HepG2 (cell line): ENCODE measurements around the gene TBCD.

Experiments
- EZH2 ChIP-seq: conservative IDR thresholded peaks from 2 replicates; pipeline ENCODE4 v1.6.1; 2012; ENCODE audit warnings: mild to moderate bottlenecking, low read depth, low read length, moderate library complexity
- JUNB ChIP-seq: sonication (generic); formaldehyde crosslinking; IDR thresholded peaks from 2 replicates; pipeline ENCODE4 v1.8.0; 2022; ENCODE audit warnings: missing genetic modification reagents, mild to moderate bottlenecking, borderline replicate concordance
- YEATS4 ChIP-seq: sonication (generic); formaldehyde crosslinking; IDR thresholded peaks from 2 replicates; pipeline ENCODE4 v1.4.0; 2020; ENCODE audit warnings: missing genetic modification reagents, borderline replicate concordance
- ZNF296 ChIP-seq: sonication (generic); formaldehyde crosslinking; conservative IDR thresholded peaks from 2 replicates; pipeline ENCODE4 v1.5.0; 2020; ENCODE audit warnings: mild to moderate bottlenecking, missing genetic modification reagents
- TF ChIP-seq, protein P1 (sequence below): sonication (generic); formaldehyde crosslinking; IDR thresholded peaks from 2 replicates; pipeline ENCODE4 v1.5.0; 2020; ENCODE audit warnings: mild to moderate bottlenecking, missing genetic modification reagents, moderate library complexity
- TF ChIP-seq, protein P2 (sequence below): sonication (generic); formaldehyde crosslinking; IDR thresholded peaks from 2 replicates; pipeline ENCODE4 v1.4.0; 2020; ENCODE audit warnings: missing genetic modification reagents
- TF ChIP-seq, protein P3 (sequence below): sonication (generic); formaldehyde crosslinking; IDR thresholded peaks from 2 replicates; pipeline ENCODE4 v1.4.0; 2020; ENCODE audit warnings: missing genetic modification reagents

DNA sequence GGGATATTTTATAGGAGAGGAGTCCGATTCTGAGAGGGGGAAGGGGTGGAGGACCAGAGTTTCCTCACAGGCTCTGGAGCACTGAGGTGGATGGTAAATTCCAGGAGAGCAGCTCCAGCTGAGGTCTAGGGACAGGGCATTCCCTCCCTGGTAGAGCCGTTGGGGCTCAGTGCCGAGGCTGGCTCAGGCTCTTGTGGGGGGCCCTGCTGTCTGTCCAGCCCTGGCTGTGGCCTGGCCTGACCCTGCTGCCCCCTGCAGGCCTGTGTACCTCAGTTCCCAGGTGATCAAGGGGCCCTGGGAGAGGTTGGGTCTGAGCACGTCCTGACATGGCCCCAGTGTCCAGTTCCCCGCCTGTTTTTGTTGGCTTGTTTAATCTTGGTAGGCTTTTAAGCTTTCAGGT, 71.1 kb downstream of the TBCD start:
- TF ChIP-seq, protein P1, sequence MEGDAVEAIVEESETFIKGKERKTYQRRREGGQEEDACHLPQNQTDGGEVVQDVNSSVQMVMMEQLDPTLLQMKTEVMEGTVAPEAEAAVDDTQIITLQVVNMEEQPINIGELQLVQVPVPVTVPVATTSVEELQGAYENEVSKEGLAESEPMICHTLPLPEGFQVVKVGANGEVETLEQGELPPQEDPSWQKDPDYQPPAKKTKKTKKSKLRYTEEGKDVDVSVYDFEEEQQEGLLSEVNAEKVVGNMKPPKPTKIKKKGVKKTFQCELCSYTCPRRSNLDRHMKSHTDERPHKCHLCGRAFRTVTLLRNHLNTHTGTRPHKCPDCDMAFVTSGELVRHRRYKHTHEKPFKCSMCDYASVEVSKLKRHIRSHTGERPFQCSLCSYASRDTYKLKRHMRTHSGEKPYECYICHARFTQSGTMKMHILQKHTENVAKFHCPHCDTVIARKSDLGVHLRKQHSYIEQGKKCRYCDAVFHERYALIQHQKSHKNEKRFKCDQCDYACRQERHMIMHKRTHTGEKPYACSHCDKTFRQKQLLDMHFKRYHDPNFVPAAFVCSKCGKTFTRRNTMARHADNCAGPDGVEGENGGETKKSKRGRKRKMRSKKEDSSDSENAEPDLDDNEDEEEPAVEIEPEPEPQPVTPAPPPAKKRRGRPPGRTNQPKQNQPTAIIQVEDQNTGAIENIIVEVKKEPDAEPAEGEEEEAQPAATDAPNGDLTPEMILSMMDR (CRISPR knock-in tag): peak; percentile 75
- TF ChIP-seq, protein P2, sequence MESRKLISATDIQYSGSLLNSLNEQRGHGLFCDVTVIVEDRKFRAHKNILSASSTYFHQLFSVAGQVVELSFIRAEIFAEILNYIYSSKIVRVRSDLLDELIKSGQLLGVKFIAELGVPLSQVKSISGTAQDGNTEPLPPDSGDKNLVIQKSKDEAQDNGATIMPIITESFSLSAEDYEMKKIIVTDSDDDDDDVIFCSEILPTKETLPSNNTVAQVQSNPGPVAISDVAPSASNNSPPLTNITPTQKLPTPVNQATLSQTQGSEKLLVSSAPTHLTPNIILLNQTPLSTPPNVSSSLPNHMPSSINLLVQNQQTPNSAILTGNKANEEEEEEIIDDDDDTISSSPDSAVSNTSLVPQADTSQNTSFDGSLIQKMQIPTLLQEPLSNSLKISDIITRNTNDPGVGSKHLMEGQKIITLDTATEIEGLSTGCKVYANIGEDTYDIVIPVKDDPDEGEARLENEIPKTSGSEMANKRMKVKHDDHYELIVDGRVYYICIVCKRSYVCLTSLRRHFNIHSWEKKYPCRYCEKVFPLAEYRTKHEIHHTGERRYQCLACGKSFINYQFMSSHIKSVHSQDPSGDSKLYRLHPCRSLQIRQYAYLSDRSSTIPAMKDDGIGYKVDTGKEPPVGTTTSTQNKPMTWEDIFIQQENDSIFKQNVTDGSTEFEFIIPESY (CRISPR knock-in tag): no peak
- TF ChIP-seq, protein P3, sequence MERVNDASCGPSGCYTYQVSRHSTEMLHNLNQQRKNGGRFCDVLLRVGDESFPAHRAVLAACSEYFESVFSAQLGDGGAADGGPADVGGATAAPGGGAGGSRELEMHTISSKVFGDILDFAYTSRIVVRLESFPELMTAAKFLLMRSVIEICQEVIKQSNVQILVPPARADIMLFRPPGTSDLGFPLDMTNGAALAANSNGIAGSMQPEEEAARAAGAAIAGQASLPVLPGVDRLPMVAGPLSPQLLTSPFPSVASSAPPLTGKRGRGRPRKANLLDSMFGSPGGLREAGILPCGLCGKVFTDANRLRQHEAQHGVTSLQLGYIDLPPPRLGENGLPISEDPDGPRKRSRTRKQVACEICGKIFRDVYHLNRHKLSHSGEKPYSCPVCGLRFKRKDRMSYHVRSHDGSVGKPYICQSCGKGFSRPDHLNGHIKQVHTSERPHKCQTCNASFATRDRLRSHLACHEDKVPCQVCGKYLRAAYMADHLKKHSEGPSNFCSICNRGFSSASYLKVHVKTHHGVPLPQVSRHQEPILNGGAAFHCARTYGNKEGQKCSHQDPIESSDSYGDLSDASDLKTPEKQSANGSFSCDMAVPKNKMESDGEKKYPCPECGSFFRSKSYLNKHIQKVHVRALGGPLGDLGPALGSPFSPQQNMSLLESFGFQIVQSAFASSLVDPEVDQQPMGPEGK: no peak
- TF ChIP-seq JUNB (CRISPR knock-in tag) (no peak), YEATS4 (CRISPR knock-in tag) (no peak), EZH2 (no peak), ZNF296 (CRISPR knock-in tag) (no peak)
